IPS DF 4.7 (cell line): ENCODE data around the gene CDT1.

Experiments
- DNase-seq: peaks from one replicate; pipeline ENCODE4 v3.0.0-alpha.2; 2013; ENCODE audit warnings: low spot score; ENCODE audit errors: extremely low read depth

Gene CDT1

GRCh38 chr16:88803264-88803987 is at the start of gene CDT1:
Gene CDT1, plus strand, starts transcription at chr16:88803789. Its CDS starts 43 bp downstream, at chr16:88803832.
- DNase-seq, result no peak

- DNase-seq, result no peak
Measured at GRCh38 chr16:88754109-88754911, 49.3 kb upstream of the CDT1 start.

- no peak for DNase-seq
Measured at GRCh38 chr16:88754912-88755744, 48.5 kb upstream of the CDT1 start.

DNA sequence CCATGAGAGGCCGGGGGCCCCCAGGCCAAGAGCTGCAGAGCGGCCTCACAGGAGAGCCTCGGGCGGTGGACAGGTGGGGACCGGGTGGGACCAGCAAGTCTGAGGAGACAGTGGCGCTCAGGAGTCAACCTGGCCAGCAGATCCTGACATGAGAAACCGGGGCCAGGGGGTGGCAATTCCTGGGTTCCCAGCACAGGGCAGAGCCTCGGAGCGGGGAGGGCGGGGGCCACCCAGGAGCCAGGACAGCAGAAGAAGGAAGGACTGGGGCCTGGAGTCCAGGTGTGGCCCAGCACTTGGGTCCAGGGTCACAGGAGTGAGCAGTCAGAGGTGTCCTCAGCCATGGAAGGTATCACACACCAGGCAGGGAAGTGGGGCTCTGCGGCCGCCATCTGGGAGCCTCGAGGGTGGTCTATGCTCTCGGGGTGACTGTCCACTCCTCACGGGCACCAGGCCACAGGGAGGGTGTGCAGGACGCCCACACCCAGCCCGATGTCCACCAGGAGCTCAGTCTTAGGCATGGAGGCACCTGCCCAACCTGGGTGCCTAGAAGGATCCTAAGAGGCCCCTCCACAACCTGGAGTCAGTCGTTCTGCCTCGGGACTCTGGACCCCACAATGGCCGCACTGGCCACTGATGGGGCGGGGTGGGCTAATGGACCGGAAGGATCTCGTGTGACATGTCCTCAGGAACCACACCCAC is 47.7 kb upstream of the CDT1 start:
- no peak for DNase-seq

DNA sequence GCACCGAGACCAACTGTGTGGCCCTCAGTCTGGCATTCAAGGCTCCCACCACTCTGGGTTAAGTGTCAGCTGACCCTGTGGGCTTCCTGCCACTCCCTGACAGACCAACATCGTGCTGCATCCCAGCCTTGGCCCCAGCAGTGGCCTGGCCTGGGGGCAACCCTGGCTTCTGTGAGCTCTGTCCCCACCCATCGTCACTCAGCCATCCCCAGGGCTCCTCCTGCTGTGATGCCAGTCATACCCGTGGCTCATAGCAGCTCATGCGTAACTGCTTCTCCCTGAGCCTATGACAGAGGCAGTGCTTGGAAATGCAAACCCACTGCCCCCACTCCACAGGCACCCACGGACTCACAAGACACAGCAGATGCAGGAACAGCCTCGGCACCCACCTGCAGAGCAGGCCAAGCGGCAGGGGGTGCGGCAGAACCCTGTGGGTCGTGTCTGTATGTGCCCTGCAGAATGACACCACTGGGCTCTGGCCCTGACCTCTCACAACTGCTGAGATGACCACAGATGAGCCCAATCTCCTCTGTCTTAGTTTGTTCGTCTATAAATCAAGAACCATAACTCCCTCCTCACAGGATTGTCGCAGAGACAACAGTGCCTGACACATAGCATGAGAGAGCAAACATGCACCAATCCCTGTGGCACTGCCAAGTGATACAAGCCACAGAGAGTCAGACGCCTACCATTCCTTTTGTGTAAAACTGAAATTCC is 45.2 kb upstream of the CDT1 start:
- DNase-seq, result no peak

DNA sequence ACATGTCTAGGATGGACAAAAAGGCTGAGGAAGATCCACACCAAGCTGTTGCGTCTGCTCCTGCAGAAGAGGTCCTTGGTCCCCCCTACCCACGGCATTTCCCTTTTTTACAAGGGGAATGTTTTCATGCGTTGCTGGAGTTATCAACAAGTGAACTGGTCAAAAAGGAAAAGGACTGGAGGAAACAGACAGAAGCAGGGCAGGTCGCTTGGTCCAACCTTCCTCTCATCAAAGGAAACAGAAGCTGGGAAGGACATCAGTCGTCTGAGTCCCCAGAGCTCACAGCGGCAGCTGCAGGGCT is 44.7 kb upstream of the CDT1 start:
- no peak for DNase-seq

- no peak for DNase-seq
Measured at GRCh38 chr16:88759245-88759975, 44.2 kb upstream of the CDT1 start.

DNA sequence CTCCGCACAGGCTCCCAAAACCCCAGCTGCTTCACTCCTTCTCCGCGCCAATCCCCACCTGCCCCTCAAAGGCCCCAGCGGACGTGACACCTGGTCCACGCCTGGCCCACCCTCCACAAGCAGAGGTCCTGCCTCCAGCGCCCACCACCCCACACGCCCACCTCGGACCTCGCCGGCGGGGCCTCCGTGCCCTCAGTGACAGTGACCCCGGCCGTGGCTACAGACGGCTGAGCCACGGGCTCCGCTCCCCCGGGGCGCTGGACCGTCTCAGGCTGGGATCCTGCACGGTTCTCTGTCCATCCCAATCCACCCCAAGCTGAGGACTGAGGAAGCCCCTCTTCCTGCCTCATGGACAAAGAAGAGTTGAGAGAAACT is 43.6 kb upstream of the CDT1 start:
- DNase-seq, result no peak

DNA sequence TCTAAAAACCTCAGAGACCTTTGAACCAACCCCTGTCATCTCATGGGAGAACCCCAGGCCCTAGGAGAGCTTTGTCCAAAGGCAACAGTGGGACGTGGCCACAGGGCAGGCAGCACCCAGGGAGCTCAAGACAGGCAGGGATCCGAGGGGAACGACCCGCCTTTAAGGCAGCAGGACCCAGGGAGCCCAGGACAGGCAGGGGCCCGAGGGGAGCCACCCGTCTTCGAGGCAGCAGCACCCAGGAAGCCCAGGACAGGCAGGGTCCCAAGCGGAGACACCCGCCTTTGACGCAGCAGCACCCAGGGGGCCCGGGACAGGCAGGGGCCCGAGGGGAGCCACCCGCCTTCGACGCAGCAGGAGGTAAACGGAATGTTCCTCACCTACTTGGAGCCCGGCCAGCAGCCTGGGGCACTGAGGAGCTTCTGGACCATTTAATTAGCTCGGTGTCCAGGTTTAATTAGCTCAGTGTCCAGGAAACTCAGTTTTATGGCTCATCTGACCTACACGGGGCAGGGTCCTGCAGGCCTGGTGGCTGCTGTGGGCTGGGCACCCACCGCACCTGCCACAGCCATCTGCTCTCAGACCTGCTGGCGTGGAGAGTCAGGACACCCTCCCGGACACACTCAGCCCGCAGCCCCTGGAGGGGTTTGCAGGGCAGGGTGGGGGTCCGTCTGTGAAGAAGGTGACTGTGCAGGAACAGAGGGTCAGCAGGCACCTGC is 43.0 kb upstream of the CDT1 start:
- no peak for DNase-seq

GRCh38 chr16:88761143-88761534 is 42.5 kb upstream of the CDT1 start:
- DNase-seq, result no peak

- no peak for DNase-seq
Measured at GRCh38 chr16:88761830-88762229, 41.8 kb upstream of the CDT1 start.

DNA sequence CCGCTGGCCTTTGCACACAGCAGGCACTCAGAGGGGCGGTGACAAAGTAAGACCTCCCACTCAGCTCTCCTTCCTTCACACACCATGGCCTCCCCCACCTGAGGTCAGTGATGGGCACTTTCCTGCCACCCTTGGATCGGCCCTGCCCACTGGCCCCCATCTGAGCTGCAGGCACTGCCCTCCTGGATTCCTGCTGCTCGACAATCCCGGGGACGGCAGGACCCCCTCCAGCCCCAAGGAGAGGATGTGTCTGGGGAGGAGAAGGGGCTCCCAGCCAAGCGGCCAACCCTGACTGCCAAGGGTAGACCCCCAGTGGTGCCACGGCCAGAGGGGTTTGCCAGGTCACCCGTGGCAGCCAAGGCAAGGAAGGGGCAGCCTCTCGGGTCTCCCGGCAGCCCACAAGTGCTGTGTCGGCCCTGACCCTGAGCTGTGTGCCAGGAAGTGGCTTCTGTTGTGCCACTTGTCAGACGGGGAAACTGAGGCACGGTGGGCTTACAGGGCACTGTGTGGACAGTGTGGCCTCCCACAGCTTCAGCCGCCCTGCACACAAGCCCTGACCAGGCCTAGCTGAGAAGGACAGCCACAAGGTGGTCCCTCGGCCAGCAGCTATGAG is 41.2 kb upstream of the CDT1 start:
- no peak for DNase-seq

GRCh38 chr16:88762941-88763340 is 40.6 kb upstream of the CDT1 start:
- DNase-seq, result no peak

DNA sequence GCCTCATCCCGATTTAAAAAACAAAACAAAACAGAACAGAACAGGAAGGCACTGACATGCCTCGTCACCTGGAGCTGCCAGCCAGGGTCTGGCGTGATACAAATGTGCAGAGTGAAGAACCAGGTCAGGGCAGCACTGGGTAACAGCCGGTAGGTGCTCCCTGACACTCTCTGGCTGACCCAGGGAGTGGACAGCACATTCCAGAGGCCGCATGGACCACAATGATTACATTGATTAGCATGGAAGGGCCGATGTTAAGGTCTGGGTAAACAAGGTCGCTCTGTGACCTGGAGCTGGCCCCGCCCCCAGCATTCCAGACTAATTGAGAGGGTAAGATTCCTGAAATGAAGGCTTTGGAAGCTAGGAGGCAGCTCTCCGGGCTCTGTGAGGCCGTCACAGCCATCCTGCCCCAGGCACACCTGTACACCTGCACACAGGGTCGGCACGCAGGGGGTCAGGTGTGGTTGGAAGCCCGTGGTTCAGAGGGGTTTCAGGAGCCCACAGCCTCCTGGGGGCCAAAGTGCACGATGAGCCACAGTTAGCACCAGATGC is 40.0 kb upstream of the CDT1 start:
- no peak for DNase-seq

DNA sequence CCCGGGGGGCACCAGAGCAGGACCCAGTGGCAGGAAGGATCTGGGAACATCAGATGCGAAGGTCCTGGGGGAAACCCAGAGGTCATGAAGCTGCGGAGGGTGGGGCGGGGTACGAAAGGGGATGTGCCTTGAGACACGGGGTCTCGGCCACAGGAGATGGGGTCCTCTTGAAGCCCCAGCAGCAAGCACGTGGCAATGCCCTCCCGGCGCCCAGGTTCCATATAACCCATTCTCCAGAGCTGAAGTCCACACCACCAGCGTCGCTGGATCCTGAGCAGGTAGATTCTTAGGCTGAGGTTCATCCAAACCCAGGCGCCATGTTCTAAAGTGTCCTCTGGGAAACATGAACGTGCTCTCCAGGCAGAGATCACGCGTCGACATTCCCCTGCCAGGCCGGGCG is 39.5 kb upstream of the CDT1 start:
- DNase-seq, result no peak

DNA sequence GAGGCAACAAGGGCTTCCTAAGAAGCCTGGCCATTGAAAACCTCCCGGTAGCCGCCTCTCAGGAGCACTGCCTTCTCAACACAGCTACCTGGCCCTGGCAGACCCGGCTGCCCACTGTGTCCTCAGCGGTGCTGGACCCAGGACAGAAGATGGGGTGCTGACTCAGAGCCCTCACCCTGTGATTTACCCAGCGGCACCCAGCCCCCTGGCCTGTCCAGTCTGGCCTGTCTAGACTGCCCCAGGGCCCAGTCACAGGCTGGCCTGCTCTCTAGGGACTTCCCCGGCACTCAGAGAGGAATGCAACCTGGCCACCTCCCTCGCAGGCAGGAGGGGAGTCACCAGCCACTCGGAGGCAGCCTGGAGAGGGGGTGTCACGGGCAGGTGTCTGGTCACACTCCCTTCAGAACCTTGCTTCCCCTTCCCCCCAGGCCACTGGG is 38.7 kb upstream of the CDT1 start:
- DNase-seq, result no peak

- DNase-seq, result no peak
Measured at GRCh38 chr16:88766975-88767374, 36.6 kb upstream of the CDT1 start.

GRCh38 chr16:88767546-88768070 is 36.0 kb upstream of the CDT1 start:
- DNase-seq, result no peak
